Measurements from ENCODE around the gene SYT17.

SYT17 gene

GRCh38 chr16:19307587-19308241, 139.7 kb downstream of the SYT17 start:
- no peak for DNase-seq

GRCh38 chr16:19308392-19308791, 140.4 kb downstream of the SYT17 start:
- DNase-seq, result no peak

- DNase-seq, result no peak
Measured at GRCh38 chr16:19309178-19309577, 141.1 kb downstream of the SYT17 start.

- DNase-seq, result no peak
Measured at GRCh38 chr16:19314718-19315425, 146.8 kb downstream of the SYT17 start.

GRCh38 chr16:19315889-19316433, 147.9 kb downstream of the SYT17 start:
- no peak for DNase-seq

GRCh38 chr16:19316846-19317245, 148.8 kb downstream of the SYT17 start:
- DNase-seq, result no peak
